Ascending aorta (tissue), 2 donors: ENCODE data around the gene ZNF692. TPM values are rescaled to one million over a fixed set of nuclear protein-coding genes. Genes with fewer than 3 reads are reported as not detected.
A peak's percentile ranks its signal among the peaks of the same experiment; 100 is the strongest.

Experiments used
- DNase-seq, 2 donors: peaks; one replicate each; pipeline ENCODE4 v3.0.0-alpha.2; 2019; ENCODE audit warnings: low spot score in 2 of 2
- H3K27ac ChIP-seq, 2 donors: fragments of 200-600 bp; sonication (generic); one replicate each; pipeline ENCODE4 v1.5.1; 2016 to 2017; ENCODE audit warnings: mild to moderate bottlenecking in 1 of 2
- H3K27me3 ChIP-seq: fragments of 200-600 bp; sonication (generic); one replicate; pipeline ENCODE4 v1.5.1; 2017
- H3K36me3 ChIP-seq, 2 donors: fragments of 200-600 bp; sonication (generic); one replicate each; pipeline ENCODE4 v1.5.1; 2016
- H3K4me1 ChIP-seq, 2 donors: fragments of 200-600 bp; sonication (generic); one replicate each; pipeline ENCODE4 v1.5.1; 2016 to 2017; ENCODE audit warnings: mild to moderate bottlenecking in 1 of 2
- H3K4me3 ChIP-seq, 2 donors: fragments of 200-600 bp; sonication (generic); one replicate each; pipeline ENCODE4 v1.5.1; 2016 to 2017; ENCODE audit warnings: mild to moderate bottlenecking in 1 of 2
- H3K9me3 ChIP-seq, 2 donors: fragments of 200-600 bp; sonication (generic); one replicate each; pipeline ENCODE4 v1.5.1; 2016
- CTCF ChIP-seq, 3 experiments: fragments of 200-600 bp in 2 of 3; fragments of 450-650 bp in 1 of 3; sonication (generic) in 2 of 3; IDR thresholded peaks; one replicate each; pipeline ENCODE4 v1.5.1; 2016 to 2019; ENCODE audit warnings: antibody characterized with exemption in 3 of 3, mild to moderate bottlenecking in 1 of 3, moderate library complexity in 1 of 3
- intact Hi-C: fragments of 100-400 bp; cut with DNase I; formaldehyde crosslinking; loops from one replicate; pipeline ENCODE4 v1.15.1; 2023
- total RNA-seq: library from RNA; depleted of rRNA; stranded (reverse); fragments of >200 nt; gene quantifications from one replicate; pipeline ENCODE4 v1.1.0, GENCODE V29; 2016

Gene ZNF692
- total RNA-seq, 1 donor from 2014 or later: 13.8 TPM

GRCh38 chr1:248872752-248873408, 14.0 kb upstream of the ZNF692 start:
- H3K4me3 ChIP-seq: peak overlapping the region; percentile 70 to 79
- peak overlapping the region; percentile 97 to 99 for H3K27ac ChIP-seq
- DNase-seq: peak in 1 of 2 donors; percentile 78
- intact Hi-C loops: loop anchor here (1.0 kb wide), 5 partner anchors 10 to 47 kb away; partner anchors contain the start of genes PGBD2, ZNF672 and ZNF692
- TF ChIP-seq CTCF (IDR thresholded peaks at IDR 0.05): no peak
- H3K27me3 ChIP-seq: no peaks in the 10 kb centered on the region
- no peaks in the 10 kb centered on the region for H3K36me3 ChIP-seq
- H3K9me3 ChIP-seq: no peaks in the 10 kb centered on the region
- H3K4me1 ChIP-seq: no peaks in the 10 kb centered on the region

GRCh38 chr1:248871837-248872401, 13.0 kb upstream of the ZNF692 start:
- Histone ChIP-seq H3K27ac (peak overlapping the region; percentile 97 to 99), H3K4me3 (no peak overlapping the region), H3K9me3 (no peaks in the 10 kb centered on the region), H3K36me3 (no peaks in the 10 kb centered on the region), H3K27me3 (no peaks in the 10 kb centered on the region), H3K4me1 (no peaks in the 10 kb centered on the region)
- no peak for DNase-seq
- intact Hi-C loops: no loop called here
- TF ChIP-seq CTCF (IDR thresholded peaks at IDR 0.05): no peak

- H3K27ac ChIP-seq: peak overlapping the region; percentile 70 to 73
- peaks cover 5 to 19% of the 10 kb centered on the region in 2 donors for H3K4me1 ChIP-seq
- H3K9me3 ChIP-seq: no peaks in the 10 kb centered on the region
- no peak for TF ChIP-seq CTCF (IDR thresholded peaks at IDR 0.05)
- intact Hi-C loops: loop anchor here (1.0 kb wide), 1 partner anchor 10 kb away; no protein-coding TSS in a partner anchor
- H3K4me3 ChIP-seq: peak overlapping the region; percentile 58 to 74
- H3K36me3 ChIP-seq: no peaks in the 10 kb centered on the region
- peak; percentile 65 to 94 for DNase-seq
- no peaks in the 10 kb centered on the region for H3K27me3 ChIP-seq
Measured at GRCh38 chr1:248862998-248863881, 4.4 kb upstream of the ZNF692 start.

- Histone ChIP-seq H3K4me1 (peaks cover 8 to 25% of the 10 kb centered on the region in 2 donors), H3K27me3 (no peaks in the 10 kb centered on the region), H3K4me3 (peak overlapping the region; percentile 58 to 74), H3K9me3 (no peaks in the 10 kb centered on the region), H3K36me3 (no peaks in the 10 kb centered on the region), H3K27ac (peak overlapping the region; percentile 70 to 73)
- intact Hi-C loops: no loop called here
- TF ChIP-seq CTCF (IDR thresholded peaks at IDR 0.05): no peak
- no peak for DNase-seq
Measured at GRCh38 chr1:248862695-248862997, 3.8 kb upstream of the ZNF692 start.

- H3K9me3 ChIP-seq: no peaks in the 10 kb centered on the region
- intact Hi-C loops: no loop called here
- DNase-seq: no peak
- H3K27ac ChIP-seq: no peak overlapping the region
- peaks cover 11 to 25% of the 10 kb centered on the region in 2 donors for H3K4me1 ChIP-seq
- H3K36me3 ChIP-seq: no peaks in the 10 kb centered on the region
- H3K27me3 ChIP-seq: no peaks in the 10 kb centered on the region
- no peak overlapping the region for H3K4me3 ChIP-seq
- no peak for TF ChIP-seq CTCF (IDR thresholded peaks at IDR 0.05)
Measured at GRCh38 chr1:248861616-248862015, 2.7 kb upstream of the ZNF692 start.
